Activated naive CD4-positive, alpha-beta T cell treated with Interleukin-2 at 50 U/mL for 16 hours (primary cell): ENCODE data around the gene SAE1.
A peak's percentile ranks its signal among the peaks of the same experiment; 100 is the strongest.
"Not testable (repeated sequence)": the region's sequence is repeated elsewhere in the genome, so short reads cannot be mapped to it uniquely, and the experiment has no call there.

ENCODE experiments used
- DNase-seq: peaks from one replicate; pipeline ENCODE4 v3.0.0-alpha.2; 2020

Gene SAE1

GRCh38 chr19:47132194-47132852, 1.7 kb downstream of the SAE1 start:
- DNase-seq = no peak

- DNase-seq = no peak
These were observed 2.4 kb downstream of the SAE1 start for GRCh38 chr19:47133021-47133471.

- no peak for DNase-seq
These were observed 3.9 kb downstream of the SAE1 start for GRCh38 chr19:47134545-47134944.

- DNase-seq = no peak
These were observed 4.5 kb downstream of the SAE1 start for GRCh38 chr19:47135156-47135555.

- not testable (repeated sequence) for DNase-seq
These were observed 10.6 kb downstream of the SAE1 start for GRCh38 chr19:47141252-47141651.

GRCh38 chr19:47141695-47142094, 11.1 kb downstream of the SAE1 start:
- no peak for DNase-seq

- no peak for DNase-seq
These were observed 12.1 kb downstream of the SAE1 start for GRCh38 chr19:47142779-47143178.

- no peak for DNase-seq
These were observed 12.9 kb downstream of the SAE1 start for GRCh38 chr19:47143322-47144073.

GRCh38 chr19:47144630-47145029, 14.0 kb downstream of the SAE1 start:
- no peak for DNase-seq

- no peak for DNase-seq
These were observed 15.2 kb downstream of the SAE1 start for GRCh38 chr19:47145639-47146486.

GRCh38 chr19:47146920-47147319, 16.3 kb downstream of the SAE1 start:
- DNase-seq = no peak

GRCh38 chr19:47151627-47152026, 21.0 kb downstream of the SAE1 start:
- no peak for DNase-seq

- DNase-seq = no peak
These were observed 21.6 kb downstream of the SAE1 start for GRCh38 chr19:47152205-47152604.

GRCh38 chr19:47152632-47153031, 22.0 kb downstream of the SAE1 start:
- DNase-seq = no peak

- DNase-seq = no peak
These were observed 22.6 kb downstream of the SAE1 start for GRCh38 chr19:47153266-47153665.

- no peak for DNase-seq
These were observed 24.5 kb downstream of the SAE1 start for GRCh38 chr19:47155148-47155547.

GRCh38 chr19:47156861-47157430, 26.3 kb downstream of the SAE1 start:
- DNase-seq = no peak

- DNase-seq = peak; percentile 37
These were observed 27.0 kb downstream of the SAE1 start for GRCh38 chr19:47157431-47158321.

- no peak for DNase-seq
These were observed 27.7 kb downstream of the SAE1 start for GRCh38 chr19:47158367-47158791.

GRCh38 chr19:47158879-47159503, 28.4 kb downstream of the SAE1 start:
- DNase-seq = peak; percentile 37

GRCh38 chr19:47161876-47162489, 31.3 kb downstream of the SAE1 start:
- no peak for DNase-seq
